ENCODE results near the gene UPF1. TPM values are rescaled to one million over a fixed set of nuclear protein-coding genes. Genes with fewer than 3 reads are reported as not detected.

The UPF1 gene
- total RNA-seq, 3 donors from 2014 or later (not counting 1 experiment from before 2014, with no cell fraction given): 123 to 140 (median 138) TPM

DNA sequence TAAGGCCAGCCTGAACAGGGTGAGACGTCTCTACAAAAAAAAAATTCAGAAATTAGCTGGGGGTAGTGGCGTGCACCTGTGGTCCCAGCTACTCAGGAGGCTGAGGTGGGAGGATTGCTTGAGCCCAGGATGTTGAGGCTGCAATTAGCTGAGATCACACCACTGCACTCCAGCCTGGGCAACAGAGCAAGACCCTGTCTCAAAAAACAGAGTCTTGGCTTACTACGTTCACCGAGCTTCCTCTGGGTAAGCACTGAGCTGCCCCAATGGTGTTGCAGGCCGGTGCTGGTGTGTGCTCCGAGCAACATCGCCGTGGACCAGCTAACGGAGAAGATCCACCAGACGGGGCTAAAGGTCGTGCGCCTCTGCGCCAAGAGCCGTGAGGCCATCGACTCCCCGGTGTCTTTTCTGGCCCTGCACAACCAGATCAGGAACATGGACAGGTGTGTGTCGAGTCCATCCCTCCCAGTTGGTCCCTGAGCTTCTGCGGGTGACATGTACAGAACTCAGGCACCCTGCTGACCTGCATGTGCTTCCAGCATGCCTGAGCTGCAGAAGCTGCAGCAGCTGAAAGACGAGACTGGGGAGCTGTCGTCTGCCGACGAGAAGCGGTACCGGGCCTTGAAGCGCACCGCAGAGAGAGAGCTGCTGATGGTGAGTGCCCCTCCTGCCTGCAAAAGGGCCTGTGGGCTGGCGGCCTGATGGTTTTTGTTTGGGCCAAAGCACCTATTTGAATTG, 24.1 kb downstream of the UPF1 start:
- WGBS (ENCODE audit: insufficient coverage): 98% methylated on average over 27 of the region's 27 CpGs
- H3K9me3 ChIP-seq (ENCODE audit: control insufficient read depth, insufficient read depth, low read length): no peaks in the 10 kb centered on the region
- no peaks in the 10 kb centered on the region for H3K27me3 ChIP-seq (ENCODE audit: control insufficient read depth, insufficient read depth, low read length)
- Mint-ChIP-seq H3K4me3 (no peak overlapping the region), H3K4me1 (peaks cover 0 to 1% of the 10 kb centered on the region in 2 donors), H3K36me3 (no peaks in the 10 kb centered on the region), H3K27me3 (ENCODE audit: low read depth in 2 of 2) (no peaks in the 10 kb centered on the region), H3K9me3 (no peaks in the 10 kb centered on the region), H3K27ac (no peak overlapping the region)
- TF ChIP-seq, protein P1, sequence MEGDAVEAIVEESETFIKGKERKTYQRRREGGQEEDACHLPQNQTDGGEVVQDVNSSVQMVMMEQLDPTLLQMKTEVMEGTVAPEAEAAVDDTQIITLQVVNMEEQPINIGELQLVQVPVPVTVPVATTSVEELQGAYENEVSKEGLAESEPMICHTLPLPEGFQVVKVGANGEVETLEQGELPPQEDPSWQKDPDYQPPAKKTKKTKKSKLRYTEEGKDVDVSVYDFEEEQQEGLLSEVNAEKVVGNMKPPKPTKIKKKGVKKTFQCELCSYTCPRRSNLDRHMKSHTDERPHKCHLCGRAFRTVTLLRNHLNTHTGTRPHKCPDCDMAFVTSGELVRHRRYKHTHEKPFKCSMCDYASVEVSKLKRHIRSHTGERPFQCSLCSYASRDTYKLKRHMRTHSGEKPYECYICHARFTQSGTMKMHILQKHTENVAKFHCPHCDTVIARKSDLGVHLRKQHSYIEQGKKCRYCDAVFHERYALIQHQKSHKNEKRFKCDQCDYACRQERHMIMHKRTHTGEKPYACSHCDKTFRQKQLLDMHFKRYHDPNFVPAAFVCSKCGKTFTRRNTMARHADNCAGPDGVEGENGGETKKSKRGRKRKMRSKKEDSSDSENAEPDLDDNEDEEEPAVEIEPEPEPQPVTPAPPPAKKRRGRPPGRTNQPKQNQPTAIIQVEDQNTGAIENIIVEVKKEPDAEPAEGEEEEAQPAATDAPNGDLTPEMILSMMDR (IDR thresholded peaks at IDR 0.05): no peak
- no peak for DNase-seq
- peaks cover 94% of the 10 kb centered on the region for H3K36me3 ChIP-seq (ENCODE audit: control insufficient read depth, insufficient read depth, low read length)
- no peak overlapping the region for H3K27ac ChIP-seq (ENCODE audit: low read length)
- ATAC-seq: no peak
- peaks cover 4% of the 10 kb centered on the region for H3K4me1 ChIP-seq (ENCODE audit: control insufficient read depth, insufficient read depth, low read length)
- H3K4me3 ChIP-seq (ENCODE audit: low read length): no peak overlapping the region
- intact Hi-C loops (cut with micrococcal nuclease): no loop called here

DNA sequence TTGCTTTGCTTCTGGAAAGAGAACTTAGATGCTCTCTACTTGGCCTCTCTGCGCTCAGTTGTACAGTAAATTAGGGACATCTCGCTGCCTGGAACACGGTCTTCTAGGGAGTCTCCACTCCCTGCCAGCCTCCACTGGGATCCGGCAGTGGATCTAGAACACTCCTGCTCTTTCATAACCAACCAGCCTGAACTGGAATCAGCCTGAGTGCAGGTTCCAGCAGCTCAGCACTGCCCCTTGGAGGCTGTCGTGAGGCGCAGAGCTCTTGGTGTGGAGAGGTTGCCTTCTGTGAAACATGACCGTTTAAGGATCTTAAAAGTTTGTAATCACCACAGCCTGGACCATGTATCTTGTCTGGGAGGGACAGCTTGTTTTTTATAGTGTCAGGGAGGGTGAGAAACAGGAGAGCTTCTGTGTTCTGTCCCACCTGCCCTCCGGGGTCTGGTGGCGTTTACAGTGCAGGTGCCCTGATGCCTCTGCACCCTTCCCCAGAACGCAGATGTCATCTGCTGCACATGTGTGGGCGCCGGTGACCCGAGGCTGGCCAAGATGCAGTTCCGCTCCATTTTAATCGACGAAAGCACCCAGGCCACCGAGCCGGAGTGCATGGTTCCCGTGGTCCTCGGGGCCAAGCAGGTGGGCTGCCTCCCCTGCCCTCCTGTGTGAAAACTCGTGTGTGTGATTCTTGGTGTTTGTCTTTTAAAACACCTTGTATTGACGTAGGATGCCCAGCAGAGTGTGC, 24.8 kb downstream of the UPF1 start:
- no peak for ATAC-seq
- Histone ChIP-seq H3K27ac (ENCODE audit: low read length) (no peak overlapping the region), H3K4me1 (ENCODE audit: control insufficient read depth, insufficient read depth, low read length) (peaks cover 10% of the 10 kb centered on the region), H3K27me3 (ENCODE audit: control insufficient read depth, insufficient read depth, low read length) (no peaks in the 10 kb centered on the region), H3K9me3 (ENCODE audit: control insufficient read depth, insufficient read depth, low read length) (no peaks in the 10 kb centered on the region), H3K36me3 (ENCODE audit: control insufficient read depth, insufficient read depth, low read length) (peaks cover 94% of the 10 kb centered on the region), H3K4me3 (ENCODE audit: low read length) (no peak overlapping the region)
- intact Hi-C loops (cut with micrococcal nuclease): no loop called here
- no peaks in the 10 kb centered on the region for H3K9me3 Mint-ChIP-seq
- no peak for DNase-seq
- TF ChIP-seq, protein P1 (IDR thresholded peaks at IDR 0.05): no peak
- H3K4me1 Mint-ChIP-seq: peaks cover 0 to 8% of the 10 kb centered on the region in 2 donors
- 96% methylated on average over 22 of the region's 22 CpGs for WGBS (ENCODE audit: insufficient coverage)
- no peaks in the 10 kb centered on the region for H3K27me3 Mint-ChIP-seq (ENCODE audit: low read depth in 2 of 2)
- no peak overlapping the region for H3K27ac Mint-ChIP-seq
- H3K4me3 Mint-ChIP-seq: no peak overlapping the region
- H3K36me3 Mint-ChIP-seq: no peaks in the 10 kb centered on the region

DNA sequence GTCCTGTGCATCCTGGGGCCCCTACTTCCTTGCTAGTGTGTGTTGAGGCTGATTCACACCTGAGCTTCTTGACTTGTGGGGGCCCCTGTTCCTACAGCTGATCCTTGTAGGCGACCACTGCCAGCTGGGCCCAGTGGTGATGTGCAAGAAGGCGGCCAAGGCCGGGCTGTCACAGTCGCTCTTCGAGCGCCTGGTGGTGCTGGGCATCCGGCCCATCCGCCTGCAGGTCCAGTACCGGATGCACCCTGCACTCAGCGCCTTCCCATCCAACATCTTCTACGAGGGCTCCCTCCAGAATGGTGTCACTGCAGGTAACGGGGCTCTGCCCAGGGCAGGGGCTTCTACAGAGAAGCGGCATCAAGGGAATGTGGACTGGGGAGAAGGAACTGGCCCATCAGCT, 25.5 kb downstream of the UPF1 start:
- H3K4me1 ChIP-seq (ENCODE audit: control insufficient read depth, insufficient read depth, low read length): peaks cover 10% of the 10 kb centered on the region
- intact Hi-C loops (cut with micrococcal nuclease): no loop called here
- no peaks in the 10 kb centered on the region for H3K27me3 ChIP-seq (ENCODE audit: control insufficient read depth, insufficient read depth, low read length)
- ATAC-seq (no peak), DNase-seq (no peak)
- Mint-ChIP-seq H3K9me3 (no peaks in the 10 kb centered on the region), H3K4me3 (no peak overlapping the region), H3K27ac (no peak overlapping the region), H3K36me3 (no peaks in the 10 kb centered on the region), H3K4me1 (peaks cover 0 to 8% of the 10 kb centered on the region in 2 donors), H3K27me3 (ENCODE audit: low read depth in 2 of 2) (no peaks in the 10 kb centered on the region)
- TF ChIP-seq, protein P1 (IDR thresholded peaks at IDR 0.05): no peak
- H3K27ac ChIP-seq (ENCODE audit: low read length): no peak overlapping the region
- 96% methylated on average over 13 of the region's 13 CpGs for WGBS (ENCODE audit: insufficient coverage)
- no peaks in the 10 kb centered on the region for H3K9me3 ChIP-seq (ENCODE audit: control insufficient read depth, insufficient read depth, low read length)
- H3K36me3 ChIP-seq (ENCODE audit: control insufficient read depth, insufficient read depth, low read length): peaks cover 94% of the 10 kb centered on the region
- no peak overlapping the region for H3K4me3 ChIP-seq (ENCODE audit: low read length)
